ENCODE results near the gene LIX1L. TPM values are rescaled to one million over a fixed set of nuclear protein-coding genes. Genes with fewer than 3 reads are reported as not detected.
A peak's percentile ranks its signal among the peaks of the same experiment; 100 is the strongest.

The LIX1L gene
- total and polyA plus RNA-seq, 8 donors: 28.9 to 45.7 (median 41.9) TPM

GRCh38 chr1:145978471-145978853 lies 20.6 kb upstream of the LIX1L start:
- H3K4me3 ChIP-seq: peak overlapping the region in 1 of 2 donors; percentile 22
- DNase-seq: no peak
- H3K36me3 ChIP-seq: no peaks in the 10 kb centered on the region
- H3K27ac ChIP-seq: peak overlapping the region; percentile 99 to 100
- no peak for TF ChIP-seq CTCF (IDR thresholded peaks at IDR 0.05)
- intact Hi-C loops (cut with DNase I): no loop called here
- peaks cover 37 to 68% of the 10 kb centered on the region in 2 donors for H3K4me1 ChIP-seq
- H3K27me3 ChIP-seq: no peaks in the 10 kb centered on the region
- ATAC-seq: no peak
- H3K9me3 ChIP-seq: no peaks in the 10 kb centered on the region

DNA sequence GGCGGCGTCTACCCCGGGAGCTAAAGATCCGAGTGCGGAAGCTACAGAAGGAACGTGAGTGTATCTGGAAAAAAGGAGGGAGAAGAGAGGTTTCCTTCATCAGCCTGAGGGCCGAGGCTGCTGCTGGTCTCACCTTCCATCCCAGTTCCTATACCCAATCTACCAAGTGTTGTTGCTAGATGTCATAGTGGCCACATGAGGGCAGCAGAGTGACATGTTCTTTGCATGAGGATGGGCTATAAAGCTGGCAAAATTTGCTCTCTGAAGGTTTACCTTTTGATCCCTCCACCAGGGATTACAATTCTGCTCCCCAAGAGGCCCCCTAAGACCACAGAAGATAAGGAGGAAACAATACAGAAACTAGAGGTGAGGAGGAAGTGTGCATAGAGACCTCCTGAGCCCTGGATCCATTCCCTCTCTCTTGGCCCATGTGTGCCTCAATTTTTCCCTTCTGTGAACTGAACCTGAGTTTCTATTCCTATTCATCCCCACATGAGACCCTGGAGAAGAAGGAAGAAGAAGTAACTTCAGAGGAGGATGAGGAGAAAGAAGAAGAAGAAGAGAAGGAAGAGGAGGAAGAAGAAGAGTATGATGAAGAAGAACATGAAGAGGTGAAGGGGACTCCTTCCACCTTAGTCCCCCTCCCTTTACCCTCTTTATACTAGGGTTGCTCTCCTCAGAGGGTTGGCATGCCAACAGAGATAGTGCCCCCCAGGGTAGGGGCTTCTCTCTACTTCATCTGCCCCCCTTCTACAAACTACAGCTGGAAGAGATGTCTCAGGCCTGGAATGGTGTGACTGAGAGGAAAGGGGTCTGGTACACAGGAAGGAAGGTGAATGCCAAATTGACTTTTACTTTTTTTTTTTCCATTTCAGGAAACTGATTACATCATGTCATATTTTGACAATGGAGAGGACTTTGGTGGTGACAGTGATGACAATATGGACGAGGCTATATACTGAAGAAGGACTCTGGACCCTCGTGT lies 20.0 kb upstream of the LIX1L start:
- peak; percentile 73 to 90 for TF ChIP-seq CTCF (IDR thresholded peaks at IDR 0.05)
- peak overlapping the region in 1 of 2 donors; percentile 22 for H3K4me3 ChIP-seq
- intact Hi-C loops (cut with DNase I): loop anchor here in 1 of 2 donors (2.0 kb wide), 1 partner anchor 33 kb away; no protein-coding TSS in a partner anchor
- DNase-seq (peak in 2 of 4 donors; percentile 82 to 91), ATAC-seq (peak; percentile 65)
- no peaks in the 10 kb centered on the region for H3K27me3 ChIP-seq
- peak overlapping the region; percentile 99 to 100 for H3K27ac ChIP-seq
- H3K9me3 ChIP-seq: no peaks in the 10 kb centered on the region
- H3K4me1 ChIP-seq: peaks cover 35 to 62% of the 10 kb centered on the region in 2 donors
- no peaks in the 10 kb centered on the region for H3K36me3 ChIP-seq

- Histone ChIP-seq H3K4me3 (no peak overlapping the region), H3K27ac (peak overlapping the region; percentile 99 to 100), H3K4me1 (peaks cover 28 to 54% of the 10 kb centered on the region in 2 donors), H3K36me3 (no peaks in the 10 kb centered on the region), H3K27me3 (no peaks in the 10 kb centered on the region), H3K9me3 (no peaks in the 10 kb centered on the region)
- intact Hi-C loops (cut with DNase I): loop anchor here in 1 of 2 donors (2.0 kb wide), 1 partner anchor 34 kb away; no protein-coding TSS in a partner anchor
- TF ChIP-seq CTCF (IDR thresholded peaks at IDR 0.05): no peak
- no peak for ATAC-seq
- no peak for DNase-seq
These were observed 19.2 kb upstream of the LIX1L start for GRCh38 chr1:145977016-145977415.

DNA sequence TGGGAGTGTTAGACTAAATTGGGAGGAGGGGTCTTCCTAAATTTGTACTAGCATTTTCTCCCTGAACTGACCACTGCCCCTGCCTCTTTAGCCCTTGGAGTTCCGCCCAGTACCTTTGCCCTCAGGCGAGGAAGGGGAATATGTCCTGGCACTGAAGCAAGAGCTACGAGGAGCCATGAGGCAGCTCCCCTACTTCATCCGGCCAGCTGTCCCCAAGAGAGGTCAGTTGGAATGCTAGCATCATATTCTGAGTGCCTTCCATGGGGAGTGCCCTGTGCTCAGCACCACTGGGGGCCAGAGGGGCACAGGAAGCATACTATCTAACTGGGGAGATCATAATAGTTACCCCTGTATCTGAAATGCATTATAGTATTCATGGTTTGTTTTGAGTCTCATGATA lies 17.4 kb upstream of the LIX1L start:
- Histone ChIP-seq H3K4me3 (no peak overlapping the region), H3K27me3 (no peaks in the 10 kb centered on the region), H3K4me1 (peaks cover 21 to 36% of the 10 kb centered on the region in 2 donors), H3K27ac (no peak overlapping the region), H3K36me3 (no peaks in the 10 kb centered on the region), H3K9me3 (no peaks in the 10 kb centered on the region)
- ATAC-seq: no peak
- no peak for DNase-seq
- intact Hi-C loops (cut with DNase I): no loop called here
- TF ChIP-seq CTCF (IDR thresholded peaks at IDR 0.05): no peak

- intact Hi-C loops (cut with DNase I): no loop called here
These were observed 16.9 kb upstream of the LIX1L start for GRCh38 chr1:145974721-145975120.

More at GRCh38 chr1:145974721-145975120, 16.9 kb upstream of the LIX1L start:
- ATAC-seq: no peak
- Histone ChIP-seq H3K27ac (no peak overlapping the region), H3K9me3 (no peaks in the 10 kb centered on the region), H3K27me3 (no peaks in the 10 kb centered on the region), H3K36me3 (no peaks in the 10 kb centered on the region), H3K4me3 (no peak overlapping the region), H3K4me1 (peaks cover 17 to 31% of the 10 kb centered on the region in 2 donors)
- TF ChIP-seq CTCF (IDR thresholded peaks at IDR 0.05): no peak
- DNase-seq: no peak

Data from left lung (tissue), 10 donors.